ENCODE measurements around the gene KAT5. TPM values are rescaled to one million over a fixed set of nuclear protein-coding genes. Genes with fewer than 3 reads are reported as not detected.

The KAT5 gene
- total RNA-seq, 1 donor from 2014 or later, result 31.4 TPM

DNA sequence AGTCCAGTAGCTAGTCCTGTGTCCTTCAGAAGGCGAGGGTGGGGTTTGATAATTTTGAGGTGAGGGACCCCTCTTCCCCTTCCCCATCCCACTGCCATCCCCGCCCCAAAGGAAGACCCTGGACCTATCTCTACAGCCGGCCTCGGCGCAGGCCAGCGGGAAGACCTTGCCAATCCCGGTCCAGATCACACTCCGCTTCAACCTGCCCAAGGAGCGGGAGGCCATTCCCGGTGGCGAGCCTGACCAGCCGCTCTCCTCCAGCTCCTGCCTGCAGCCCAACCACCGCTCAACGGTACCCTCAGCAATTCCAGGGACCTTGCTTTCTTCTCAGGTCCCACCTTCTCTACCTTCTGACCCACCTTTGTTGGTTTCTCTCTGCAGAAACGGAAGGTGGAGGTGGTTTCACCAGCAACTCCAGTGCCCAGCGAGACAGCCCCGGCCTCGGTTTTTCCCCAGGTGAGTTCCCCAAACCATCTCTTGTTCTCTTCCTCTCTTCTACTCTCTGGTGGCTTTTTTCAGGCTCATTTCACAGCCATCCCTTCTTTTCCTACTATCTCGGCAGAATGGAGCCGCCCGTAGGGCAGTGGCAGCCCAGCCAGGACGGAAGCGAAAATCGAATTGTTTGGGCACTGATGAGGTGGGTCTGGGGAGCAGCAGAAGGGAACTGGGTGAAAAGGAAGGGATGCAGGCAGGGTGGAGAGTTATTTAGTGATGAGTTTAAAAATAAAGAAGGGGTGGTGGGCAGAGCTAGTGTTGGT is 1.3 kb downstream of the KAT5 start:
- Histone ChIP-seq H3K27me3 (ENCODE audit: insufficient read depth, low read length) (no peaks in the 10 kb centered on the region), H3K4me3 (ENCODE audit: insufficient read depth, low read depth, low read length) (peak overlapping the region; percentile 75), H3K27ac (ENCODE audit: low read depth, low read length) (no peak overlapping the region), H2AFZ (ENCODE audit: low read depth, low read length) (no peak overlapping the region), H3K9me3 (ENCODE audit: insufficient read depth, low read depth, low read length) (no peaks in the 10 kb centered on the region), H4K20me1 (ENCODE audit: insufficient read depth, low read length) (peaks cover 37% of the 10 kb centered on the region), H3K4me2 (ENCODE audit: low read length) (peak overlapping the region; percentile 96), H3K79me2 (ENCODE audit: insufficient read depth, low read length) (peaks cover 46% of the 10 kb centered on the region), H3K4me1 (ENCODE audit: insufficient read depth, low read length) (peaks cover 15% of the 10 kb centered on the region), H3K9ac (ENCODE audit: low read length) (peak overlapping the region; percentile 97), H3K36me3 (ENCODE audit: insufficient read depth, low read length) (peaks cover 33% of the 10 kb centered on the region)
- H3K27me3 Mint-ChIP-seq (ENCODE audit: low read depth, unreplicated experiment), result no peaks in the 10 kb centered on the region
- H3K36me3 Mint-ChIP-seq (ENCODE audit: low read depth, unreplicated experiment), result peaks cover 26% of the 10 kb centered on the region
- peak overlapping the region; percentile 24 for H3K27ac Mint-ChIP-seq (ENCODE audit: unreplicated experiment)
- no peaks in the 10 kb centered on the region for H3K9me3 Mint-ChIP-seq (ENCODE audit: unreplicated experiment)
- H3K4me3 Mint-ChIP-seq (ENCODE audit: unreplicated experiment), result peak overlapping the region; percentile 85
- TF ChIP-seq, protein P1, sequence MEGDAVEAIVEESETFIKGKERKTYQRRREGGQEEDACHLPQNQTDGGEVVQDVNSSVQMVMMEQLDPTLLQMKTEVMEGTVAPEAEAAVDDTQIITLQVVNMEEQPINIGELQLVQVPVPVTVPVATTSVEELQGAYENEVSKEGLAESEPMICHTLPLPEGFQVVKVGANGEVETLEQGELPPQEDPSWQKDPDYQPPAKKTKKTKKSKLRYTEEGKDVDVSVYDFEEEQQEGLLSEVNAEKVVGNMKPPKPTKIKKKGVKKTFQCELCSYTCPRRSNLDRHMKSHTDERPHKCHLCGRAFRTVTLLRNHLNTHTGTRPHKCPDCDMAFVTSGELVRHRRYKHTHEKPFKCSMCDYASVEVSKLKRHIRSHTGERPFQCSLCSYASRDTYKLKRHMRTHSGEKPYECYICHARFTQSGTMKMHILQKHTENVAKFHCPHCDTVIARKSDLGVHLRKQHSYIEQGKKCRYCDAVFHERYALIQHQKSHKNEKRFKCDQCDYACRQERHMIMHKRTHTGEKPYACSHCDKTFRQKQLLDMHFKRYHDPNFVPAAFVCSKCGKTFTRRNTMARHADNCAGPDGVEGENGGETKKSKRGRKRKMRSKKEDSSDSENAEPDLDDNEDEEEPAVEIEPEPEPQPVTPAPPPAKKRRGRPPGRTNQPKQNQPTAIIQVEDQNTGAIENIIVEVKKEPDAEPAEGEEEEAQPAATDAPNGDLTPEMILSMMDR (IDR thresholded peaks at IDR 0.05; ENCODE audit: insufficient read depth, low read depth, low read length), result no peak
- DNase-seq (ENCODE audit: low read depth) (no peak), FAIRE-seq (no peak)
- peaks cover 5% of the 10 kb centered on the region for H3K4me1 Mint-ChIP-seq (ENCODE audit: low read depth, unreplicated experiment)

DNA sequence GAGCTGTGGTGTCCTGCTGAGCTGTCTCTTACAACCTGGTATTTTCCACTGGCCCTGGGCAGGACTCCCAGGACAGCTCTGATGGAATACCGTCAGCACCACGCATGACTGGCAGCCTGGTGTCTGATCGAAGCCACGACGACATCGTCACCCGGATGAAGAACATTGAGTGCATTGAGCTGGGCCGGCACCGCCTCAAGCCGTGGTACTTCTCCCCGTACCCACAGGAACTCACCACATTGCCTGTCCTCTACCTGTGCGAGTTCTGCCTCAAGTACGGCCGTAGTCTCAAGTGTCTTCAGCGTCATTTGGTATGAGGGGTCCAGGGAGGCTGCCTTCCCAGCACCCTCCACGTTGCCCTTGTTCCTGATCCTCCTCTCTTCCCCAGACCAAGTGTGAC is 2.4 kb downstream of the KAT5 start:
- Histone ChIP-seq H3K9me3 (ENCODE audit: insufficient read depth, low read depth, low read length) (no peaks in the 10 kb centered on the region), H3K4me2 (ENCODE audit: low read length) (no peak overlapping the region), H4K20me1 (ENCODE audit: insufficient read depth, low read length) (peaks cover 48% of the 10 kb centered on the region), H3K9ac (ENCODE audit: low read length) (no peak overlapping the region), H3K79me2 (ENCODE audit: insufficient read depth, low read length) (peaks cover 56% of the 10 kb centered on the region), H3K4me1 (ENCODE audit: insufficient read depth, low read length) (peaks cover 25% of the 10 kb centered on the region), H2AFZ (ENCODE audit: low read depth, low read length) (no peak overlapping the region), H3K27me3 (ENCODE audit: insufficient read depth, low read length) (no peaks in the 10 kb centered on the region), H3K4me3 (ENCODE audit: insufficient read depth, low read depth, low read length) (no peak overlapping the region), H3K36me3 (ENCODE audit: insufficient read depth, low read length) (peaks cover 36% of the 10 kb centered on the region), H3K27ac (ENCODE audit: low read depth, low read length) (no peak overlapping the region)
- Mint-ChIP-seq H3K27me3 (ENCODE audit: low read depth, unreplicated experiment) (no peaks in the 10 kb centered on the region), H3K4me3 (ENCODE audit: unreplicated experiment) (peak overlapping the region; percentile 13), H3K9me3 (ENCODE audit: unreplicated experiment) (no peaks in the 10 kb centered on the region), H3K36me3 (ENCODE audit: low read depth, unreplicated experiment) (peaks cover 26% of the 10 kb centered on the region), H3K4me1 (ENCODE audit: low read depth, unreplicated experiment) (peaks cover 12% of the 10 kb centered on the region), H3K27ac (ENCODE audit: unreplicated experiment) (peak overlapping the region; percentile 4)
- TF ChIP-seq EZH2 (IDR thresholded peaks at IDR 0.05; ENCODE audit: insufficient read depth, low read length), result no peak
- TF ChIP-seq, protein P1 (IDR thresholded peaks at IDR 0.05; ENCODE audit: insufficient read depth, low read depth, low read length), result no peak
- FAIRE-seq (no peak), DNase-seq (ENCODE audit: low read depth) (no peak)

DNA sequence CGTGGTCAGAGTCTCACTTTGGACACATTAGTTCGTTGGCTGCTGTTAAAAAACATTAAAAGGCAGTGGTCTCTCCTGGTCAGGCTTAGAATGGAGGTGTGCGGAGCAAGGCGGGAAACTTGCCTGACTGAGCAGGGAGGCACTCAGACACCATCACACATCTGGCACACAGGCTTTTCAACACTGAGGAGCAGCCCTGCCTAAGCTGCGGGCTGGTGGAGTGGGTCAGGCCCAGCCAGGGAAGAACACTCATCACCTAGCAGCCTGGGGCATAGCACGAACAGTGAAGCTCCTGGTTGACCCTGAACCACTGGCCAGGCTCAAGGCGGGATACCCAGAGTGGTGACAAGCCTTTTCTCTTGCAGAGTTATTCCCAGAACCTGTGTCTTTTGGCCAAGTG is 4.2 kb downstream of the KAT5 start:
- Mint-ChIP-seq H3K27ac (ENCODE audit: unreplicated experiment) (no peak overlapping the region), H3K4me1 (ENCODE audit: low read depth, unreplicated experiment) (peaks cover 11% of the 10 kb centered on the region), H3K9me3 (ENCODE audit: unreplicated experiment) (no peaks in the 10 kb centered on the region), H3K4me3 (ENCODE audit: unreplicated experiment) (no peak overlapping the region), H3K27me3 (ENCODE audit: low read depth, unreplicated experiment) (no peaks in the 10 kb centered on the region), H3K36me3 (ENCODE audit: low read depth, unreplicated experiment) (peaks cover 26% of the 10 kb centered on the region)
- H3K9ac ChIP-seq (ENCODE audit: low read length), result no peak overlapping the region
- H3K4me2 ChIP-seq (ENCODE audit: low read length), result no peak overlapping the region
- no peak overlapping the region for H2AFZ ChIP-seq (ENCODE audit: low read depth, low read length)
- H3K36me3 ChIP-seq (ENCODE audit: insufficient read depth, low read length), result peaks cover 36% of the 10 kb centered on the region
- no peak overlapping the region for H3K4me3 ChIP-seq (ENCODE audit: insufficient read depth, low read depth, low read length)
- no peaks in the 10 kb centered on the region for H3K27me3 ChIP-seq (ENCODE audit: insufficient read depth, low read length)
- H3K9me3 ChIP-seq (ENCODE audit: insufficient read depth, low read depth, low read length), result no peaks in the 10 kb centered on the region
- no peak for FAIRE-seq
- H3K27ac ChIP-seq (ENCODE audit: low read depth, low read length), result no peak overlapping the region
- H3K4me1 ChIP-seq (ENCODE audit: insufficient read depth, low read length), result peaks cover 29% of the 10 kb centered on the region
- TF ChIP-seq, protein P1 (IDR thresholded peaks at IDR 0.05; ENCODE audit: insufficient read depth, low read depth, low read length), result no peak
- no peak for TF ChIP-seq EZH2 (IDR thresholded peaks at IDR 0.05; ENCODE audit: insufficient read depth, low read length)
- H4K20me1 ChIP-seq (ENCODE audit: insufficient read depth, low read length), result peaks cover 56% of the 10 kb centered on the region
- DNase-seq (ENCODE audit: low read depth), result no peak
- peaks cover 67% of the 10 kb centered on the region for H3K79me2 ChIP-seq (ENCODE audit: insufficient read depth, low read length)

Measured in astrocyte (in vitro differentiated cells and primary cell).